Skeletal muscle cell (primary cell): Measurements from ENCODE around the gene SHMT1.
A peak's percentile ranks its signal among the peaks of the same experiment; 100 is the strongest.

ENCODE experiments used
- DNase-seq: peaks from one replicate; pipeline ENCODE4 v3.0.0-alpha.2; 2010; ENCODE audit warnings: low read depth
- H3K4me3 ChIP-seq: 2 replicates; pipeline ENCODE4 v1.5.1; 2011; ENCODE audit warnings: low read depth, mild to moderate bottlenecking, control low read depth, low read length, moderate library complexity

The SHMT1 gene

GRCh38 chr17:18328643-18329204 is 34.6 kb downstream of the SHMT1 start:
- no peak for DNase-seq
- H3K4me3 ChIP-seq: no peak overlapping the region

- no peak for DNase-seq
- H3K4me3 ChIP-seq: no peak overlapping the region
Measured at GRCh38 chr17:18327556-18327955, 35.8 kb downstream of the SHMT1 start.

- DNase-seq: no peak
- no peak overlapping the region for H3K4me3 ChIP-seq
Measured at GRCh38 chr17:18327093-18327492, 36.3 kb downstream of the SHMT1 start.

GRCh38 chr17:18326572-18326971 is 36.8 kb downstream of the SHMT1 start:
- DNase-seq: no peak
- no peak overlapping the region for H3K4me3 ChIP-seq

GRCh38 chr17:18326039-18326438 is 37.3 kb downstream of the SHMT1 start:
- no peak for DNase-seq
- H3K4me3 ChIP-seq: no peak overlapping the region

- no peak for DNase-seq
- H3K4me3 ChIP-seq: no peak overlapping the region
Measured at GRCh38 chr17:18324140-18325050, 39.0 kb downstream of the SHMT1 start.

GRCh38 chr17:18323507-18324139 is 39.7 kb downstream of the SHMT1 start:
- H3K4me3 ChIP-seq: no peak overlapping the region
- DNase-seq: no peak

- no peak overlapping the region for H3K4me3 ChIP-seq
- DNase-seq: no peak
Measured at GRCh38 chr17:18323007-18323406, 40.3 kb downstream of the SHMT1 start.

- no peak overlapping the region for H3K4me3 ChIP-seq
- no peak for DNase-seq
Measured at GRCh38 chr17:18322522-18322921, 40.8 kb downstream of the SHMT1 start.

GRCh38 chr17:18321309-18321708 is 42.0 kb downstream of the SHMT1 start:
- no peak overlapping the region for H3K4me3 ChIP-seq
- no peak for DNase-seq

- no peak overlapping the region for H3K4me3 ChIP-seq
Measured at GRCh38 chr17:18320301-18320700, 43.0 kb downstream of the SHMT1 start.

GRCh38 chr17:18319604-18320256 is 43.6 kb downstream of the SHMT1 start:
- no peak overlapping the region for H3K4me3 ChIP-seq
- peak; percentile 36 for DNase-seq

More at GRCh38 chr17:18320301-18320700, 43.0 kb downstream of the SHMT1 start:
- DNase-seq: no peak

GRCh38 chr17:18318771-18319450 is 44.4 kb downstream of the SHMT1 start:
- no peak overlapping the region for H3K4me3 ChIP-seq
- no peak for DNase-seq

GRCh38 chr17:18318117-18318516 is 45.2 kb downstream of the SHMT1 start:
- no peak overlapping the region for H3K4me3 ChIP-seq
- DNase-seq: no peak

GRCh38 chr17:18315961-18316360 is 47.4 kb downstream of the SHMT1 start:
- H3K4me3 ChIP-seq: peak overlapping the region; percentile 97
- DNase-seq: no peak

- peak overlapping the region; percentile 97 for H3K4me3 ChIP-seq
- no peak for DNase-seq
Measured at GRCh38 chr17:18315562-18315922, 47.8 kb downstream of the SHMT1 start.

GRCh38 chr17:18314731-18315561 is 48.4 kb downstream of the SHMT1 start, which contains the start of the genes SMCR8 and TOP3A:
TSS of gene SMCR8 (plus strand) at chr17:18315293. CDS start at chr17:18315790, 497 bp downstream.
TSS of gene TOP3A (minus strand) at chr17:18314994. CDS start at chr17:18314778, 216 bp downstream.
- peak within 1 kb of the TSS; percentile 97 for H3K4me3 ChIP-seq
- DNase-seq: peak; percentile 94

- peak overlapping the region; percentile 97 for H3K4me3 ChIP-seq
- no peak for DNase-seq
Measured at GRCh38 chr17:18314059-18314730, 49.2 kb downstream of the SHMT1 start.
